ENCODE data around the gene TSPEAR. TPM values are rescaled to one million over a fixed set of nuclear protein-coding genes. Genes with fewer than 3 reads are reported as not detected.

TSPEAR gene
- polyA plus RNA-seq, 1 experiment, result not detected

DNA sequence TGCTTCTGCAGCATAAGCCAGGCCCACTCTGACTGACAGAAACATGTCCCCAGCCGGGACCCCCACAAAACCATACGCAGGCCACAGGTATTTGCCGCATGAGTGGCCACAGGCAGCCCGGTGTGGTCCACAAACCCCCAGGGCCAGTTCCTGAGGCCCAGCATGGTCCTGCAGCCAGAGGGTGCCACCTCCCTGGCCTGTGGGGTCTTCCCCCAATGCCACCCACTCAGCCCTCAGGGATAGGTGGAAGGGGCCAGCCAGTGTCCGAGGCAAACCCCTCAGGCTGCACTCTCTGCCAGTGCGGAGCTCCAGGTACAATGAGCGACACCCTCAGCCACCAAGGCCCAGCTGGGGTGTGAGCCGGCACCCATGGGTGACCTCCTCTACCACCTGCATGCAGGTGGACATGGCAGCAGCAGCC lies 46.8 kb upstream of the TSPEAR start:
- CTCF ChIA-PET, result no interaction called here

DNA sequence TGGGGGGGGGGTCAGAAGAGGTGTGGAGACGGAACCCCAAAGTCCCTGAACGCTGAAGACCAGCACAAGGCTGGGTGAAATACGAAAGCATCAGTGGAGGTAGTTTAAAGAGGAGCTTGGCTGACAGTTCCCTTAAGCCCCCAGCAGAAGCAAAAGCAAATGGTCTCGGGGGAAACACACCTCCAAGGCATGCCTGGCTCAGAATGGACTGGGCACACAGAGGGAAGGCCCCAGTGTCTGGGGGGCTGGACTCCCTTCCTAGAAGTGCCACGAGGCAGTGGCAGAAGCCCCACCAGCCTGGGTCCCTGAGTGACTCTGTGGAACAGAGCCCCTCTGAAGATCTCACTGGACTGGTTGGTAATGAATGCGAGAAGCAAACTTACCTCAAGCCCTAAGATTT lies 46.4 kb upstream of the TSPEAR start:
- no peaks in the 10 kb centered on the region for H3K36me3 ChIP-seq (ENCODE audit: control insufficient read depth, insufficient read depth, low read length)
- ChIA-PET POLR2A (no interaction called here), CTCF (no interaction called here)
- TF ChIP-seq, protein P1, sequence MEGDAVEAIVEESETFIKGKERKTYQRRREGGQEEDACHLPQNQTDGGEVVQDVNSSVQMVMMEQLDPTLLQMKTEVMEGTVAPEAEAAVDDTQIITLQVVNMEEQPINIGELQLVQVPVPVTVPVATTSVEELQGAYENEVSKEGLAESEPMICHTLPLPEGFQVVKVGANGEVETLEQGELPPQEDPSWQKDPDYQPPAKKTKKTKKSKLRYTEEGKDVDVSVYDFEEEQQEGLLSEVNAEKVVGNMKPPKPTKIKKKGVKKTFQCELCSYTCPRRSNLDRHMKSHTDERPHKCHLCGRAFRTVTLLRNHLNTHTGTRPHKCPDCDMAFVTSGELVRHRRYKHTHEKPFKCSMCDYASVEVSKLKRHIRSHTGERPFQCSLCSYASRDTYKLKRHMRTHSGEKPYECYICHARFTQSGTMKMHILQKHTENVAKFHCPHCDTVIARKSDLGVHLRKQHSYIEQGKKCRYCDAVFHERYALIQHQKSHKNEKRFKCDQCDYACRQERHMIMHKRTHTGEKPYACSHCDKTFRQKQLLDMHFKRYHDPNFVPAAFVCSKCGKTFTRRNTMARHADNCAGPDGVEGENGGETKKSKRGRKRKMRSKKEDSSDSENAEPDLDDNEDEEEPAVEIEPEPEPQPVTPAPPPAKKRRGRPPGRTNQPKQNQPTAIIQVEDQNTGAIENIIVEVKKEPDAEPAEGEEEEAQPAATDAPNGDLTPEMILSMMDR (IDR thresholded peaks at IDR 0.05; ENCODE audit: insufficient read depth, low read depth, low read length), result no peak
- H3K4me3 ChIP-seq (ENCODE audit: low read depth, low read length), result no peak overlapping the region
- no peak for DNase-seq (ENCODE audit: low read depth)
- H3K27me3 ChIP-seq (ENCODE audit: control insufficient read depth, insufficient read depth, low read length), result peaks cover 1% of the 10 kb centered on the region

More for the DNA sequence above, 46.8 kb upstream of the TSPEAR start:
- POLR2A ChIA-PET, result no interaction called here
- no peak overlapping the region for H3K4me3 ChIP-seq (ENCODE audit: low read depth, low read length)
- no peak for DNase-seq (ENCODE audit: low read depth)
- TF ChIP-seq, protein P1 (IDR thresholded peaks at IDR 0.05; ENCODE audit: insufficient read depth, low read depth, low read length), result no peak
- H3K36me3 ChIP-seq (ENCODE audit: control insufficient read depth, insufficient read depth, low read length), result no peaks in the 10 kb centered on the region
- H3K27me3 ChIP-seq (ENCODE audit: control insufficient read depth, insufficient read depth, low read length), result peaks cover 1% of the 10 kb centered on the region

DNA sequence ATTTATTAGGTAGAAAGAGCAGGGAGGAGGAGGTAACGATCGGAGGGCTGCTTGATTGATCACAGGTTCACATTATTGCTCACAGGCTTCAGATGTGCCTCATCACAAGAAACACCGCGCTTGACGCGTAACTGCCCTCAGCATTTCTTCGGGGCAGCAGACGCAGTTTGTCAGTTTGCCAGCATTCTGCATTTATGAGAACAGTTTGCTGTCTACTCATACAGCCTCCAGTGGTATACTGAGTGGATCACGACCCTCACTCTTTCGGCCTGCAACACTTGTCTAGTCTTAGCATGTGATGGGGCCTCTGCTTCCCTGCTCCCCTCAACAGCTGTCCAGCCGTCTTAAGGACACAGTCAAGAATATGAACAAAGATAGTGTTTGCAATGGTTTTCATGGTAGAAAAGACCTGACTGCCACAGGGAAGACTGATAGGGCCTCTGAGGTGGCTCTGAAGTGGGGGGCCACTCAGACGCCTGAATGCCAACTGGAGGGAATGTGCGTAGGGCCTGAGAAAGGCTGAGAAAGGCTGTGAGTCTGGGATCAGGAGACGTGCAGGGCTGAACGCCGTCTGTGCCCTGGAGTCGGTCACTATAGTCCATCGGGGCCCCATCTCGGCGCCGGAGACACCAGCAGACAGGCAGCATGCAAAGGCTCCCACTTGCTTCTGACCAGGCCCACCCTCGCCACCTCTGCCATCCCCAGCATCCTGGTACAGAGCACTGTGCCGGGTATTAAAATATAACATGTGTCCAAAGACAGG lies 45.2 kb upstream of the TSPEAR start:
- TF ChIP-seq, protein P1 (IDR thresholded peaks at IDR 0.05; ENCODE audit: insufficient read depth, low read depth, low read length), result no peak
- H3K4me3 ChIP-seq (ENCODE audit: low read depth, low read length), result no peak overlapping the region
- ChIA-PET POLR2A (no interaction called here), CTCF (interaction anchor here (1.7 to 3.1 kb wide), 2 partner anchors 35 to 37 kb away, joined by 4 to 19 read pairs; no protein-coding TSS in a partner anchor)
- H3K36me3 ChIP-seq (ENCODE audit: control insufficient read depth, insufficient read depth, low read length), result no peaks in the 10 kb centered on the region
- H3K27me3 ChIP-seq (ENCODE audit: control insufficient read depth, insufficient read depth, low read length), result peaks cover 1% of the 10 kb centered on the region
- DNase-seq (ENCODE audit: low read depth), result no peak

DNA sequence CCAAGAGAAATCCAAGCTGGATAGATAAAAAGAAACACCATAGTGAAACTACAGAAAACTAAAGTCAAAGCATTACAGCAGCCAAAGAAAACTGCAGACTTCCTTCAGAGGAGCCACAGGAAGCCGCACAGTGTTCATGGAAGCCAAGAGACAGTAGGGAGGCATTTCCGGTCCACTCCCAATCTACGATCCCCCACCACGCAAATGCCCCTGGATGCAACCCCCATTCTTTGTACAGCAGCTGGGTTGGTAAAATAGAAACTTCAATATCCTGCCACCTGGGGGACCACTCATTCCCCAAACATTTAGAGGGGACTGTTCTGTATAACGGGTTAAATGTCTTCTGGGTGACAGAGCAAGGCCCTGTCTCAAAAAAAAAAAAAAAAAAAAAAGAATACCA lies 43.9 kb upstream of the TSPEAR start:
- H3K4me3 ChIP-seq (ENCODE audit: low read depth, low read length), result no peak overlapping the region
- DNase-seq (ENCODE audit: low read depth), result no peak

DNA sequence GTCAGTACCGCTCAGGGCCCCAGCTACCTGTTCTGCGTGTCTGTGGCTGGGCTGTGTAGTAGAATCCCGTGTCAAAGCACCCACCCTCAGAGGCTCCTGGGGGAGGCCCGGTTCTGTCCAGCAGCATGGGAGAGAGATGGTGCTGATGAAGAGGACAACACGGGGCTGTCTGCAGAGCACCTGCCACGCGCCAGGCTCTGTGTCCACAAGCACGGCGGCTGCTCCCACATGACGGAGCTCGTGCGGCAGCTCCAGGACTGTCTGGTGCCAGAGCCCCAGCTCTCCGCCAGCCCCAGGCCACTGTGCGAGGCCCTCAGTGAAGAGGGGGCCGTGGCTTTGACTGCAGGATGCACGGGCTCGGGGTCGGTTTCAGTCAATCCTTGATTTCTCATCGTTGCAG lies 42.0 kb upstream of the TSPEAR start:
- Histone ChIP-seq H3K4me3 (ENCODE audit: low read depth, low read length) (no peak overlapping the region), H3K27me3 (ENCODE audit: control insufficient read depth, insufficient read depth, low read length) (peaks cover 11% of the 10 kb centered on the region), H3K36me3 (ENCODE audit: control insufficient read depth, insufficient read depth, low read length) (no peaks in the 10 kb centered on the region)
- DNase-seq (ENCODE audit: low read depth), result no peak
- CTCF ChIA-PET, result interaction anchor here (1.3 to 1.9 kb wide), 3 partner anchors 40 to 242 kb away, joined by 4 to 8 read pairs (median 6); no protein-coding TSS in a partner anchor
- POLR2A ChIA-PET, result no interaction called here
- TF ChIP-seq, protein P1 (IDR thresholded peaks at IDR 0.05; ENCODE audit: insufficient read depth, low read depth, low read length), result no peak

More for the DNA sequence above, 43.9 kb upstream of the TSPEAR start:
- no peaks in the 10 kb centered on the region for H3K36me3 ChIP-seq (ENCODE audit: control insufficient read depth, insufficient read depth, low read length)
- ChIA-PET POLR2A (no interaction called here), CTCF (interaction anchor here (0.7 to 3.1 kb wide), 9 partner anchors 9 to 54 kb away, joined by 3 to 19 read pairs (median 4); partner anchors contain the start of gene UBE2G2)
- peaks cover 1% of the 10 kb centered on the region for H3K27me3 ChIP-seq (ENCODE audit: control insufficient read depth, insufficient read depth, low read length)
- TF ChIP-seq, protein P1 (IDR thresholded peaks at IDR 0.05; ENCODE audit: insufficient read depth, low read depth, low read length), result peak; percentile 41

Measured in BJ (cell line).